HCT116 (cell line): ENCODE data around the gene CCDC116. TPM values are rescaled to one million over a fixed set of nuclear protein-coding genes. Genes with fewer than 3 reads are reported as not detected.

ENCODE experiments used
- ATAC-seq: fragments of 200-7000 bp; cut with Tn5 transposase; 2 replicates; pipeline ENCODE4 v1.9.1; 2020; ENCODE audit warnings: mild to moderate bottlenecking, moderate library complexity
- BruUV-seq: library from RNA; stranded (reverse); fragments of 400-500 nt; replicated peaks from 2 replicates; lab custom pipeline; 2021; lab: Mats Ljungman, UMichigan
- CTCF ChIA-PET: fragments of 300-600 bp; sonication (Branson Sonifier 250); formaldehyde crosslinking; loops from one replicate; lab custom pipeline; 2021; ENCODE audit warnings: antibody characterized with exemption; lab: Charles Lee
- POLR2A ChIA-PET: fragments of 300-600, 350-600 bp; sonication (Branson Sonifier 250); formaldehyde crosslinking; loops from one replicate; lab custom pipeline; 2021; ENCODE audit warnings: antibody characterized with exemption; lab: Charles Lee
- RAD21 ChIA-PET, 2 experiments: fragments of 300-600 bp; sonication (Branson Sonifier 250); formaldehyde crosslinking; loops; one replicate each; lab custom pipeline; 2023; ENCODE audit warnings: low total read pairs in 2 of 2; ENCODE audit not compliant: uncharacterized antibody in 2 of 2, unreplicated experiment in 2 of 2, low non-redundant PET in 1 of 2; lab: Charles Lee
- DNase-seq: peaks from one replicate; pipeline ENCODE4 v3.0.0-alpha.2; 2010; ENCODE audit warnings: low read depth, low spot score
- H2AFZ ChIP-seq: fragments of 200-600 bp; shearing (Covaris generic), sonication (generic); 2 replicates; pipeline ENCODE4 v1.6.1; 2017; ENCODE audit warnings: low read depth, mixed run types, mixed read lengths, antibody characterized with exemption, low read length; ENCODE audit not compliant: poor library complexity, severe bottlenecking
- H3K27ac ChIP-seq: 2 replicates; pipeline ENCODE4 v1.5.1; 2012; ENCODE audit warnings: low read depth, low read length
- H3K27me3 ChIP-seq: fragments of 200-600 bp; sonication (generic); 2 replicates; pipeline ENCODE4 v1.6.1; 2016; ENCODE audit warnings: mixed run types, low read length, mixed read lengths; ENCODE audit not compliant: insufficient read depth
- H3K36me3 ChIP-seq, 2 experiments: fragments of 200-500 bp in 1 of 2; fragments of 200-600 bp in 1 of 2; sonication (Bioruptor generic) in 1 of 2; sonication (generic) in 1 of 2; 2 replicates each; pipeline versions ENCODE4 v1.5.1 to v1.6.1; 2014 to 2016; ENCODE audit warnings: low read length in 2 of 2, inconsistent platforms in 1 of 2, mixed read lengths in 1 of 2, mixed run types in 1 of 2; ENCODE audit not compliant: insufficient read depth in 2 of 2, control insufficient read depth in 1 of 2
- H3K4me1 ChIP-seq, 2 experiments: fragments of 200-600 bp in 1 of 2; sonication (generic) in 1 of 2; 2 replicates each; pipeline versions ENCODE4 v1.5.1 to v1.6.1; 2012 to 2017; ENCODE audit warnings: low read length in 2 of 2, inconsistent platforms in 1 of 2, mild to moderate bottlenecking in 1 of 2, mixed read lengths in 1 of 2, mixed run types in 1 of 2, moderate library complexity in 1 of 2; ENCODE audit not compliant: insufficient read depth in 2 of 2, control insufficient read depth in 1 of 2
- H3K4me2 ChIP-seq: fragments of 200-600 bp; sonication (generic); 2 replicates; pipeline ENCODE4 v1.6.1; 2017; ENCODE audit warnings: mixed run types, low read length, mixed read lengths
- H3K4me3 ChIP-seq, 2 experiments: fragments of 200-600 bp in 1 of 2; sonication (generic) in 1 of 2; replicated peaks in 1 of 2; 2 replicates each; pipeline ENCODE4 v1.5.1; 2011 to 2016; ENCODE audit warnings: low read length in 2 of 2, control low read depth in 1 of 2, low read depth in 1 of 2, mild to moderate bottlenecking in 1 of 2, mixed read lengths in 1 of 2, mixed run types in 1 of 2
- H3K79me2 ChIP-seq: fragments of 200-600 bp; sonication (generic); 2 replicates; pipeline ENCODE4 v1.6.1; 2017; ENCODE audit warnings: mild to moderate bottlenecking, mixed run types, low read length, moderate library complexity, mixed read lengths; ENCODE audit not compliant: insufficient read depth
- H3K9ac ChIP-seq: fragments of 200-600 bp; sonication (generic); 2 replicates; pipeline ENCODE4 v1.6.1; 2016; ENCODE audit warnings: low read length, mixed read lengths
- H3K9me2 ChIP-seq: fragments of 200-600 bp; sonication (generic), shearing (Covaris generic); 2 replicates; pipeline ENCODE4 v1.6.1; 2017; ENCODE audit warnings: mixed run types, mild to moderate bottlenecking, moderate library complexity; ENCODE audit not compliant: insufficient read depth
- H3K9me3 ChIP-seq, 2 experiments: fragments of 200-500 bp in 1 of 2; fragments of 200-600 bp in 1 of 2; sonication (Bioruptor generic) in 1 of 2; sonication (generic) in 1 of 2; 2 replicates each; pipeline ENCODE4 v1.6.1; 2014 to 2017; ENCODE audit warnings: low read length in 2 of 2, mixed read lengths in 2 of 2, inconsistent platforms in 1 of 2, low read depth in 1 of 2, mild to moderate bottlenecking in 1 of 2, mixed run types in 1 of 2, moderate library complexity in 1 of 2; ENCODE audit not compliant: control insufficient read depth in 1 of 2, insufficient read depth in 1 of 2
- H4K20me1 ChIP-seq: fragments of 200-600 bp; sonication (generic), shearing (Covaris generic); 2 replicates; pipeline ENCODE4 v1.6.1; 2017; ENCODE audit warnings: mixed run types, mild to moderate bottlenecking, moderate library complexity; ENCODE audit not compliant: insufficient read depth
- ATF3 ChIP-seq: IDR thresholded peaks from 2 replicates; pipeline ENCODE4 v1.6.1; 2012
- CTCF ChIP-seq, 3 experiments: fragments of 200-600 bp in 1 of 3; sonication (generic) in 1 of 3; IDR thresholded peaks in 2 of 3; conservative IDR thresholded peaks in 1 of 3; 2 replicates each; pipeline ENCODE4 v1.5.1; 2012 to 2017; ENCODE audit warnings: low read depth in 2 of 3, low read length in 2 of 3, antibody characterized with exemption in 1 of 3, borderline replicate concordance in 1 of 3, control low read depth in 1 of 3, mild to moderate bottlenecking in 1 of 3, mixed read lengths in 1 of 3, mixed run types in 1 of 3, moderate library complexity in 1 of 3; ENCODE audit not compliant: insufficient read depth in 1 of 3
- EGR1 ChIP-seq: IDR thresholded peaks from 2 replicates; pipeline ENCODE4 v1.6.1; 2012; ENCODE audit warnings: low read depth
- EZH2 ChIP-seq: fragments of 200-600 bp; sonication (generic); IDR thresholded peaks from 2 replicates; pipeline ENCODE4 v1.6.1; 2017; ENCODE audit warnings: antibody characterized with exemption, mixed run types
- JUND ChIP-seq: IDR thresholded peaks from 2 replicates; pipeline ENCODE4 v1.6.1; 2012
- POLR2A ChIP-seq: IDR thresholded peaks from 2 replicates; pipeline ENCODE4 v1.7.0; 2011; ENCODE audit warnings: borderline replicate concordance; ENCODE audit not compliant: insufficient read depth, insufficient read length; ENCODE audit errors: extremely low read depth
- RAD21 ChIP-seq: IDR thresholded peaks from 2 replicates; pipeline ENCODE4 v1.6.1; 2012; ENCODE audit warnings: low read depth, mild to moderate bottlenecking
- SIN3A ChIP-seq: IDR thresholded peaks from 2 replicates; pipeline ENCODE4 v1.6.1; 2012; ENCODE audit warnings: low read depth
- SP1 ChIP-seq: IDR thresholded peaks from 2 replicates; pipeline ENCODE4 v1.6.1; 2012; ENCODE audit warnings: low read depth
- SRF ChIP-seq: IDR thresholded peaks from 2 replicates; pipeline ENCODE4 v1.6.1; 2012; ENCODE audit warnings: low read depth
- ZBTB33 ChIP-seq: IDR thresholded peaks from 2 replicates; pipeline ENCODE4 v1.6.1; 2011; ENCODE audit warnings: mild to moderate bottlenecking, low read length, moderate library complexity; ENCODE audit not compliant: insufficient replicate concordance; ENCODE audit errors: extremely low read depth
- ZNF274 ChIP-seq: fragments of 200-500 bp; sonication (Bioruptor generic); IDR thresholded peaks from 2 replicates; pipeline ENCODE4 v1.6.1; 2014; ENCODE audit warnings: mild to moderate bottlenecking, low read depth, low read length, inconsistent platforms
- intact Hi-C: fragments of 100-400 bp; cut with micrococcal nuclease; formaldehyde crosslinking; loops from 2 replicates; pipeline ENCODE4 v1.10.0; 2022
- total RNA-seq: library from RNA; stranded (reverse); gene quantifications from one replicate; pipeline ENCODE4 v1.2.1, GENCODE V29; 2021; ENCODE audit not compliant: unreplicated experiment
- TF ChIP-seq, protein P1 (sequence below): IDR thresholded peaks from 2 replicates; pipeline ENCODE4 v1.6.1; 2012

CCDC116 gene
- total RNA-seq, 1 experiment from 2014 or later, result 0.66 TPM

GRCh38 chr22:21587803-21588611 lies 44.6 kb upstream of the CCDC116 start:
- ChIA-PET CTCF (no interaction called here), RAD21 (interaction anchor here in 1 of 2 experiments (1.2 kb wide), 1 partner anchor 59 kb away, joined by 4 read pairs; no protein-coding TSS in a partner anchor), POLR2A (no interaction called here)
- Histone ChIP-seq H3K4me3 (no peak overlapping the region), H3K27ac (no peak overlapping the region), H3K36me3 (peaks cover 0 to 3% of the 10 kb centered on the region in 2 experiments; a peak in 1 of 4 replicates), H3K9me2 (no peaks in the 10 kb centered on the region), H3K4me2 (no peak overlapping the region), H3K79me2 (peaks cover 98% of the 10 kb centered on the region), H3K27me3 (no peaks in the 10 kb centered on the region), H3K4me1 (no peaks in the 10 kb centered on the region), H3K9ac (no peak overlapping the region), H2AFZ (no peak overlapping the region), H3K9me3 (no peaks in the 10 kb centered on the region), H4K20me1 (peaks cover 25% of the 10 kb centered on the region; the same call in 1 of the 2 replicates)
- DNase-seq, result no peak
- TF ChIP-seq ZNF274 (no peak), ATF3 (no peak), JUND (no peak), SP1 (no peak), POLR2A (no peak), SRF (no peak), RAD21 (no peak), ZBTB33 (no peak), SIN3A (no peak), EGR1 (no peak), CTCF (IDR thresholded peaks at IDR 0.05 in 2 of 3, conservative IDR thresholded peaks at IDR 0.05 in 1 of 3; ENCODE audit: borderline replicate concordance in 1 of 3, insufficient read depth in 1 of 3, low read depth in 2 of 3, low read length in 2 of 3) (no peak), EZH2 (no peak)
- TF ChIP-seq, protein P1, sequence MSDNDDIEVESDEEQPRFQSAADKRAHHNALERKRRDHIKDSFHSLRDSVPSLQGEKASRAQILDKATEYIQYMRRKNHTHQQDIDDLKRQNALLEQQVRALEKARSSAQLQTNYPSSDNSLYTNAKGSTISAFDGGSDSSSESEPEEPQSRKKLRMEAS, result no peak
- intact Hi-C loops, result no loop called here
- BruUV-seq, result no TSS peak
- no peak for ATAC-seq
